ENCODE data around the gene FHIT. TPM values are rescaled to one million over a fixed set of nuclear protein-coding genes. Genes with fewer than 3 reads are reported as not detected.

Gene FHIT
- total and polyA plus RNA-seq, 4 donors: 2.1 to 14.7 (median 6.6) TPM

GRCh38 chr3:60886518-60886917 lies 364.7 kb downstream of the FHIT start:
- H3K9ac ChIP-seq (ENCODE audit: low read depth in 1 of 2, low read length in 2 of 2): no peak overlapping the region
- no peaks in the 10 kb centered on the region for H3K9me3 ChIP-seq (ENCODE audit: control insufficient read depth in 4 of 4, low read length in 3 of 4)
- no peaks in the 10 kb centered on the region for H3K27me3 ChIP-seq (ENCODE audit: control insufficient read depth in 4 of 4, insufficient read depth in 4 of 4, low read length in 3 of 4)
- H3K27ac ChIP-seq (ENCODE audit: low read depth in 1 of 2, low read length in 2 of 2): no peak overlapping the region
- TF ChIP-seq ZBTB33 (IDR thresholded peaks at IDR 0.05) (no peak), MAX (IDR thresholded peaks at IDR 0.05) (no peak), CTCF (IDR thresholded peaks at IDR 0.05; ENCODE audit: low read depth, low read length, missing input control) (no peak), EGR1 (IDR thresholded peaks at IDR 0.05; ENCODE audit: low read depth in 2 of 2) (no peak), HNF4G (IDR thresholded peaks at IDR 0.05) (no peak), TAF1 (conservative IDR thresholded peaks at IDR 0.05) (no peak), GABPA (IDR thresholded peaks at IDR 0.05 in 1 of 2, conservative IDR thresholded peaks at IDR 0.05 in 1 of 2) (no peak), RAD21 (IDR thresholded peaks at IDR 0.05) (no peak), RXRA (IDR thresholded peaks at IDR 0.05) (no peak), HNF4A (conservative IDR thresholded peaks at IDR 0.05) (no peak)
- H3K36me3 ChIP-seq (ENCODE audit: control insufficient read depth in 4 of 4, insufficient read depth in 3 of 4, low read depth in 1 of 4, low read length in 3 of 4): no peaks in the 10 kb centered on the region
- 81% methylated on average over 1 of the region's 1 CpG for WGBS
- no peaks in the 10 kb centered on the region for H3K4me1 ChIP-seq (ENCODE audit: control insufficient read depth in 4 of 4, insufficient read depth in 4 of 4, low read length in 3 of 4)
- no peak for DNase-seq (ENCODE audit: low spot score)
- H3K4me3 ChIP-seq (ENCODE audit: low read depth in 1 of 3, low read length in 3 of 3): no peak overlapping the region

GRCh38 chr3:60884005-60884404 lies 367.2 kb downstream of the FHIT start:
- Histone ChIP-seq H3K4me1 (ENCODE audit: control insufficient read depth in 4 of 4, insufficient read depth in 4 of 4, low read length in 3 of 4) (no peaks in the 10 kb centered on the region), H3K27me3 (ENCODE audit: control insufficient read depth in 4 of 4, insufficient read depth in 4 of 4, low read length in 3 of 4) (no peaks in the 10 kb centered on the region), H3K4me3 (ENCODE audit: low read depth in 1 of 3, low read length in 3 of 3) (no peak overlapping the region), H3K9ac (ENCODE audit: low read depth in 1 of 2, low read length in 2 of 2) (no peak overlapping the region), H3K9me3 (ENCODE audit: control insufficient read depth in 4 of 4, low read length in 3 of 4) (no peaks in the 10 kb centered on the region), H3K27ac (ENCODE audit: low read depth in 1 of 2, low read length in 2 of 2) (no peak overlapping the region), H3K36me3 (ENCODE audit: control insufficient read depth in 4 of 4, insufficient read depth in 3 of 4, low read depth in 1 of 4, low read length in 3 of 4) (no peaks in the 10 kb centered on the region)
- no peak for DNase-seq (ENCODE audit: low spot score)
- TF ChIP-seq FOXA1 (IDR thresholded peaks at IDR 0.05): no peak
- TF ChIP-seq NR2F2 (IDR thresholded peaks at IDR 0.05): no peak
- TF ChIP-seq REST (IDR thresholded peaks at IDR 0.05): no peak
- no peak for TF ChIP-seq YY1 (IDR thresholded peaks at IDR 0.05)
- no peak for TF ChIP-seq EGR1 (IDR thresholded peaks at IDR 0.05; ENCODE audit: low read depth in 2 of 2)
- no peak for TF ChIP-seq RAD21 (IDR thresholded peaks at IDR 0.05)
- no peak for TF ChIP-seq JUND (IDR thresholded peaks at IDR 0.05)
- no peak for TF ChIP-seq MAX (IDR thresholded peaks at IDR 0.05)
- TF ChIP-seq ZBTB33 (IDR thresholded peaks at IDR 0.05): no peak
- TF ChIP-seq CTCF (IDR thresholded peaks at IDR 0.05; ENCODE audit: low read depth, low read length, missing input control): no peak
- no peak for TF ChIP-seq GABPA (IDR thresholded peaks at IDR 0.05 in 1 of 2, conservative IDR thresholded peaks at IDR 0.05 in 1 of 2)
- no peak for TF ChIP-seq HNF4G (IDR thresholded peaks at IDR 0.05)
- TF ChIP-seq ATF3 (IDR thresholded peaks at IDR 0.05): no peak
- TF ChIP-seq RXRA (IDR thresholded peaks at IDR 0.05): no peak
- no peak for TF ChIP-seq TAF1 (conservative IDR thresholded peaks at IDR 0.05)
- TF ChIP-seq SP1 (IDR thresholded peaks at IDR 0.05): no peak
- no peak for TF ChIP-seq FOXA2 (IDR thresholded peaks at IDR 0.05)
- WGBS: 68% methylated on average over 2 of the region's 2 CpGs

All from liver (tissue), 9 donors.